Adrenal gland (tissue), 12 donors: ENCODE results near the gene FLNC. TPM values are rescaled to one million over a fixed set of nuclear protein-coding genes. Genes with fewer than 3 reads are reported as not detected.

ENCODE experiments used
- DNase-seq, 7 donors: peaks; one replicate each; pipeline ENCODE4 v3.0.0-alpha.2; 2019 to 2020
- H3K27ac ChIP-seq, 5 donors: fragments of 200-600 bp; sonication (generic) in 4 of 5; 1 replicate in 3 of 5; 2 replicates in 2 of 5; pipeline versions ENCODE4 v1.5.1 to v1.8.0; 2016 to 2020; ENCODE audit warnings: mild to moderate bottlenecking in 1 of 5
- H3K27me3 ChIP-seq: fragments of 200-600 bp; 2 replicates; pipeline ENCODE4 v1.8.0; 2021
- H3K36me3 ChIP-seq, 2 donors: fragments of 200-600 bp; replicated peaks in 1 of 2; 1 replicate in 1 of 2; 2 replicates in 1 of 2; pipeline versions ENCODE4 v1.5.1 to v1.8.0; 2018 to 2022
- H3K4me1 ChIP-seq, 2 donors: fragments of 200-600 bp; replicated peaks in 1 of 2; 1 replicate in 1 of 2; 2 replicates in 1 of 2; pipeline versions ENCODE4 v1.5.1 to v1.8.0; 2018 to 2021
- H3K4me3 ChIP-seq, 4 donors: fragments of 200-600 bp; sonication (generic) in 3 of 4; one replicate each; pipeline ENCODE4 v1.5.1; 2016 to 2018
- H3K9me3 ChIP-seq, 3 donors: fragments of 200-600 bp; sonication (generic) in 1 of 3; replicated peaks in 1 of 3; 1 replicate in 2 of 3; 2 replicates in 1 of 3; pipeline versions ENCODE4 v1.5.1 to v1.8.0; 2016 to 2021
- CTCF ChIP-seq, 6 experiments: fragments of 450-650 bp in 4 of 6; fragments of 200-600 bp in 2 of 6; sonication (generic) in 1 of 6; IDR thresholded peaks; 1 replicate in 5 of 6; 2 replicates in 1 of 6; pipeline versions ENCODE4 v1.5.1 to v1.8.0; 2016 to 2021; ENCODE audit warnings: antibody characterized with exemption in 6 of 6, mild to moderate bottlenecking in 2 of 6, moderate library complexity in 1 of 6
- POLR2A ChIP-seq, 2 donors: fragments of 450-650 bp; IDR thresholded peaks; one replicate each; pipeline ENCODE4 v1.6.1; 2017; ENCODE audit warnings: antibody characterized with exemption in 2 of 2, mild to moderate bottlenecking in 2 of 2, moderate library complexity in 1 of 2
- WGBS, 4 donors: extraction: QIAGEN DNeasy Blood & Tissue Kit in 2 of 4; methylation state at CpG; one replicate each; pipeline versions ENCODE4 v1.1.5 to v1.1.7; 2013 to 2017; 5-methylcytosine and 5-hydroxymethylcytosine counted together
- intact Hi-C, 2 donors: fragments of 100-400 bp; cut with DNase I; formaldehyde crosslinking; loops; one replicate each; pipeline versions ENCODE4 v1.14.1 to v1.15.0; 2022 to 2023
- polyA plus RNA-seq, 3 donors: library from polyadenylated mRNA; stranded (reverse); fragments of 200-250 nt in 2 of 3; fragments of 350-450 nt in 1 of 3; fragmentation: Illumina TruSeq in 1 of 3; extraction: RNeasy Lipid Tissue Mini Kit (QIAGEN cat#74804) in 1 of 3; gene quantifications; one replicate each; pipeline ENCODE4 v1.2.3, GENCODE V29; 2013 to 2014
- total RNA-seq, 9 donors: library from RNA; depleted of rRNA in 4 of 9; stranded (reverse); fragments of >200 nt in 4 of 9; fragments of 120-200 nt in 1 of 9; fragmentation: NEBNext Ultra II Directional in 1 of 9; extraction: Animal tissue kit (Norgen Biotek cat#: 25700) in 1 of 9; gene quantifications; one replicate each; pipeline versions ENCODE4 v1.1.0 to v1.2.4, GENCODE V29; 2013 to 2023
- donor health status: healthy with polysubstance abuse.
- donor health status: Bipolar disorder and iron deficiency.
- donor health status: DM: yes; HTN: yes; CAD: no.
- donor health status: DM: no; HTN: no; CAD: no.
- donor health status: DM: no; HTN: no; CAD: no.
- donor health status: DM: yes; HTN: yes; CAD: no.

The FLNC gene
- total and polyA plus RNA-seq, 12 donors: 0.66 to 7.3 (median 2.5) TPM

GRCh38 chr7:128842674-128843641, 12.8 kb downstream of the FLNC start:
- no peaks in the 10 kb centered on the region for H3K36me3 ChIP-seq
- no peaks in the 10 kb centered on the region for H3K27me3 ChIP-seq
- TF ChIP-seq CTCF (IDR thresholded peaks at IDR 0.05): no peak
- TF ChIP-seq POLR2A (IDR thresholded peaks at IDR 0.05): no peak
- H3K27ac ChIP-seq: no peak overlapping the region
- intact Hi-C loops: no loop called here
- no peaks in the 10 kb centered on the region for H3K9me3 ChIP-seq
- no peak for DNase-seq
- WGBS, 4 donors: 87 to 95% (median 93%) methylated on average over 18 to 38 of the region's 38 CpGs
- H3K4me1 ChIP-seq: no peaks in the 10 kb centered on the region
- H3K4me3 ChIP-seq: no peak overlapping the region

- TF ChIP-seq CTCF (IDR thresholded peaks at IDR 0.05) (no peak), POLR2A (IDR thresholded peaks at IDR 0.05) (no peak)
- H3K4me1 ChIP-seq: no peaks in the 10 kb centered on the region
- no peak overlapping the region for H3K27ac ChIP-seq
- no peaks in the 10 kb centered on the region for H3K9me3 ChIP-seq
- no peaks in the 10 kb centered on the region for H3K36me3 ChIP-seq
- no peaks in the 10 kb centered on the region for H3K27me3 ChIP-seq
- no peak overlapping the region for H3K4me3 ChIP-seq
- WGBS, 4 donors: 88 to 96% (median 90%) methylated on average over 6 to 17 of the region's 17 CpGs
- DNase-seq: no peak
- intact Hi-C loops: no loop called here
Observed at GRCh38 chr7:128843938-128844621, 13.9 kb downstream of the FLNC start.

GRCh38 chr7:128844777-128845311, 14.6 kb downstream of the FLNC start:
- 89 to 95% (median 94%) methylated on average over 15 to 25 of the region's 25 CpGs for WGBS, 4 donors
- TF ChIP-seq CTCF (IDR thresholded peaks at IDR 0.05): no peak
- TF ChIP-seq POLR2A (IDR thresholded peaks at IDR 0.05): no peak
- Histone ChIP-seq H3K9me3 (no peaks in the 10 kb centered on the region), H3K4me1 (no peaks in the 10 kb centered on the region), H3K27me3 (no peaks in the 10 kb centered on the region), H3K4me3 (no peak overlapping the region), H3K36me3 (no peaks in the 10 kb centered on the region), H3K27ac (no peak overlapping the region)
- intact Hi-C loops: no loop called here
- DNase-seq: no peak

GRCh38 chr7:128845475-128845874, 15.3 kb downstream of the FLNC start:
- WGBS, 4 donors: 78 to 89% (median 80%) methylated on average over 5 of the region's 5 CpGs
- Histone ChIP-seq H3K4me3 (no peak overlapping the region), H3K27ac (no peak overlapping the region), H3K4me1 (no peaks in the 10 kb centered on the region), H3K27me3 (no peaks in the 10 kb centered on the region), H3K36me3 (no peaks in the 10 kb centered on the region), H3K9me3 (no peaks in the 10 kb centered on the region)
- intact Hi-C loops: no loop called here
- no peak for TF ChIP-seq POLR2A (IDR thresholded peaks at IDR 0.05)
- no peak for TF ChIP-seq CTCF (IDR thresholded peaks at IDR 0.05)
- no peak for DNase-seq
